ENCODE data around the gene KLK11. TPM values are rescaled to one million over a fixed set of nuclear protein-coding genes. Genes with fewer than 3 reads are reported as not detected.

Gene KLK11
- total and polyA plus RNA-seq, 4 donors = 0.07 to 0.25 TPM; not detected in 2

GRCh38 chr19:51044327-51044726 lies 17.9 kb upstream of the KLK11 start:
- H3K9ac ChIP-seq (ENCODE audit: low read depth in 1 of 2, low read length in 2 of 2) = no peak overlapping the region
- no peak for DNase-seq (ENCODE audit: low spot score)
- H3K9me3 ChIP-seq (ENCODE audit: control insufficient read depth in 4 of 4, low read length in 3 of 4) = peaks cover 0 to 4% (median 0%) of the 10 kb centered on the region in 4 donors
- H3K27me3 ChIP-seq (ENCODE audit: control insufficient read depth in 4 of 4, insufficient read depth in 4 of 4, low read length in 3 of 4) = no peaks in the 10 kb centered on the region
- H3K4me1 ChIP-seq (ENCODE audit: control insufficient read depth in 4 of 4, insufficient read depth in 4 of 4, low read length in 3 of 4) = no peaks in the 10 kb centered on the region
- no peak for TF ChIP-seq RAD21 (IDR thresholded peaks at IDR 0.05)
- no peak for TF ChIP-seq HNF4G (IDR thresholded peaks at IDR 0.05)
- no peaks in the 10 kb centered on the region for H3K36me3 ChIP-seq (ENCODE audit: control insufficient read depth in 4 of 4, insufficient read depth in 3 of 4, low read depth in 1 of 4, low read length in 3 of 4)
- WGBS = 78% methylated on average over 11 of the region's 11 CpGs
- no peak overlapping the region for H3K27ac ChIP-seq (ENCODE audit: low read depth in 1 of 2, low read length in 2 of 2)
- no peak overlapping the region for H3K4me3 ChIP-seq (ENCODE audit: low read depth in 1 of 3, low read length in 3 of 3)

DNA sequence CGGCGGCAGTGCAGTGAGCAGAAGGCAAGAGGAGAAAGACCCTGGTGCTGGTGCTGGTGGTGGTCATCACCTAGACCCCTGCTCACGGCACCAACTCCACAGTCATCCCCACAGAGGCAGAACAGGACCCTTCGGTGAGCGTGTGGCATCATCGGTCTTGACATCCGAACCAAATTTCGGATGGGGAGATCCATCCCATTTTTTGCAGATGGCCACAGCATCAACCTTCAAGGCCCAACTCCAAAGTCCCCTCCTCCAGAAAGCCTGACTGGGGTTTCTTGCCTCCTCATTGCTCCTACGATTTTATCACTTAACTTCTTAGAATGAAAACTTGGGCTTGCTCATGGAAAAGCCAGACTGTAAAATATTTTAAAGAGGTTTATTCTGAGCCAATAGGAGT lies 17.1 kb upstream of the KLK11 start:
- no peaks in the 10 kb centered on the region for H3K36me3 ChIP-seq (ENCODE audit: control insufficient read depth in 4 of 4, insufficient read depth in 3 of 4, low read depth in 1 of 4, low read length in 3 of 4)
- WGBS = 77% methylated on average over 9 of the region's 9 CpGs
- H3K4me1 ChIP-seq (ENCODE audit: control insufficient read depth in 4 of 4, insufficient read depth in 4 of 4, low read length in 3 of 4) = no peaks in the 10 kb centered on the region
- no peak overlapping the region for H3K4me3 ChIP-seq (ENCODE audit: low read depth in 1 of 3, low read length in 3 of 3)
- H3K27ac ChIP-seq (ENCODE audit: low read depth in 1 of 2, low read length in 2 of 2) = no peak overlapping the region
- H3K9me3 ChIP-seq (ENCODE audit: control insufficient read depth in 4 of 4, low read length in 3 of 4) = peaks cover 0 to 1% (median 0%) of the 10 kb centered on the region in 4 donors
- DNase-seq (ENCODE audit: low spot score) = no peak
- TF ChIP-seq, protein P1, sequence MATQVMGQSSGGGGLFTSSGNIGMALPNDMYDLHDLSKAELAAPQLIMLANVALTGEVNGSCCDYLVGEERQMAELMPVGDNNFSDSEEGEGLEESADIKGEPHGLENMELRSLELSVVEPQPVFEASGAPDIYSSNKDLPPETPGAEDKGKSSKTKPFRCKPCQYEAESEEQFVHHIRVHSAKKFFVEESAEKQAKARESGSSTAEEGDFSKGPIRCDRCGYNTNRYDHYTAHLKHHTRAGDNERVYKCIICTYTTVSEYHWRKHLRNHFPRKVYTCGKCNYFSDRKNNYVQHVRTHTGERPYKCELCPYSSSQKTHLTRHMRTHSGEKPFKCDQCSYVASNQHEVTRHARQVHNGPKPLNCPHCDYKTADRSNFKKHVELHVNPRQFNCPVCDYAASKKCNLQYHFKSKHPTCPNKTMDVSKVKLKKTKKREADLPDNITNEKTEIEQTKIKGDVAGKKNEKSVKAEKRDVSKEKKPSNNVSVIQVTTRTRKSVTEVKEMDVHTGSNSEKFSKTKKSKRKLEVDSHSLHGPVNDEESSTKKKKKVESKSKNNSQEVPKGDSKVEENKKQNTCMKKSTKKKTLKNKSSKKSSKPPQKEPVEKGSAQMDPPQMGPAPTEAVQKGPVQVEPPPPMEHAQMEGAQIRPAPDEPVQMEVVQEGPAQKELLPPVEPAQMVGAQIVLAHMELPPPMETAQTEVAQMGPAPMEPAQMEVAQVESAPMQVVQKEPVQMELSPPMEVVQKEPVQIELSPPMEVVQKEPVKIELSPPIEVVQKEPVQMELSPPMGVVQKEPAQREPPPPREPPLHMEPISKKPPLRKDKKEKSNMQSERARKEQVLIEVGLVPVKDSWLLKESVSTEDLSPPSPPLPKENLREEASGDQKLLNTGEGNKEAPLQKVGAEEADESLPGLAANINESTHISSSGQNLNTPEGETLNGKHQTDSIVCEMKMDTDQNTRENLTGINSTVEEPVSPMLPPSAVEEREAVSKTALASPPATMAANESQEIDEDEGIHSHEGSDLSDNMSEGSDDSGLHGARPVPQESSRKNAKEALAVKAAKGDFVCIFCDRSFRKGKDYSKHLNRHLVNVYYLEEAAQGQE (IDR thresholded peaks at IDR 0.05) = no peak
- no peak for TF ChIP-seq RXRA (IDR thresholded peaks at IDR 0.05)
- TF ChIP-seq, protein P2, sequence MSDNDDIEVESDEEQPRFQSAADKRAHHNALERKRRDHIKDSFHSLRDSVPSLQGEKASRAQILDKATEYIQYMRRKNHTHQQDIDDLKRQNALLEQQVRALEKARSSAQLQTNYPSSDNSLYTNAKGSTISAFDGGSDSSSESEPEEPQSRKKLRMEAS (IDR thresholded peaks at IDR 0.05) = no peak
- no peak for TF ChIP-seq EGR1 (IDR thresholded peaks at IDR 0.05; ENCODE audit: low read depth in 2 of 2)
- no peak for TF ChIP-seq JUND (IDR thresholded peaks at IDR 0.05)
- TF ChIP-seq ATF3 (IDR thresholded peaks at IDR 0.05) = no peak
- TF ChIP-seq NR2F2 (IDR thresholded peaks at IDR 0.05) = no peak
- TF ChIP-seq TAF1 (conservative IDR thresholded peaks at IDR 0.05) = no peak
- TF ChIP-seq SP1 (IDR thresholded peaks at IDR 0.05) = no peak
- TF ChIP-seq HNF4A (conservative IDR thresholded peaks at IDR 0.05) = no peak
- no peak for TF ChIP-seq RAD21 (IDR thresholded peaks at IDR 0.05)
- TF ChIP-seq HNF4G (IDR thresholded peaks at IDR 0.05) = no peak
- TF ChIP-seq ZBTB33 (IDR thresholded peaks at IDR 0.05) = no peak
- no peak for TF ChIP-seq GABPA (IDR thresholded peaks at IDR 0.05 in 1 of 2, conservative IDR thresholded peaks at IDR 0.05 in 1 of 2)
- no peak for TF ChIP-seq YY1 (IDR thresholded peaks at IDR 0.05)
- TF ChIP-seq FOXA2 (IDR thresholded peaks at IDR 0.05) = no peak
- TF ChIP-seq FOXA1 (IDR thresholded peaks at IDR 0.05) = no peak
- no peak overlapping the region for H3K9ac ChIP-seq (ENCODE audit: low read depth in 1 of 2, low read length in 2 of 2)
- no peaks in the 10 kb centered on the region for H3K27me3 ChIP-seq (ENCODE audit: control insufficient read depth in 4 of 4, insufficient read depth in 4 of 4, low read length in 3 of 4)

All from liver (tissue), 9 donors.